Adipocyte (in vitro differentiated cells): Measurements from ENCODE around the gene SUMO2.
"Not testable (repeated sequence)": the region's sequence is repeated elsewhere in the genome, so short reads cannot be mapped to it uniquely, and the experiment has no call there.

ENCODE experiments used
- DNase-seq: peaks from one replicate; pipeline ENCODE4 v3.0.0-alpha.2; 2015; ENCODE audit warnings: low read depth
- H3K27me3 ChIP-seq: replicated peaks from 2 replicates; pipeline ENCODE4 v1.7.0; 2013; ENCODE audit warnings: mild to moderate bottlenecking, low read length, moderate library complexity; ENCODE audit not compliant: control insufficient read depth, insufficient read depth
- H3K36me3 ChIP-seq: 2 replicates; pipeline ENCODE4 v1.7.0; 2013; ENCODE audit warnings: low read length, mild to moderate bottlenecking, moderate library complexity; ENCODE audit not compliant: control insufficient read depth, insufficient read depth, severe bottlenecking
- H3K4me1 ChIP-seq: 2 replicates; pipeline ENCODE4 v1.7.0; 2013; ENCODE audit warnings: mild to moderate bottlenecking, low read length, moderate library complexity; ENCODE audit not compliant: control insufficient read depth, insufficient read depth
- H3K4me3 ChIP-seq: 2 replicates; pipeline ENCODE4 v1.7.0; 2013; ENCODE audit warnings: mild to moderate bottlenecking, low read length, moderate library complexity
- H3K9ac ChIP-seq: 2 replicates; pipeline ENCODE4 v1.7.0; 2013; ENCODE audit warnings: mild to moderate bottlenecking, low read length, moderate library complexity
- H3K9me3 ChIP-seq: 2 replicates; pipeline ENCODE4 v1.7.0; 2013; ENCODE audit warnings: mild to moderate bottlenecking, low read length, moderate library complexity; ENCODE audit not compliant: control insufficient read depth

SUMO2 gene

GRCh38 chr17:75128694-75129505 lies 53.9 kb downstream of the SUMO2 start:
- peaks cover 13% of the 10 kb centered on the region for H3K36me3 ChIP-seq
- H3K9ac ChIP-seq: no peak overlapping the region
- H3K27me3 ChIP-seq: no peaks in the 10 kb centered on the region
- H3K4me1 ChIP-seq: peaks cover 11% of the 10 kb centered on the region
- H3K4me3 ChIP-seq: no peak overlapping the region
- H3K9me3 ChIP-seq: no peaks in the 10 kb centered on the region
- DNase-seq: no peak

GRCh38 chr17:75127936-75128335 lies 54.8 kb downstream of the SUMO2 start:
- H3K36me3 ChIP-seq: peaks cover 13% of the 10 kb centered on the region
- H3K4me3 ChIP-seq, DNase-seq, H3K27me3 ChIP-seq, H3K9ac ChIP-seq, H3K9me3 ChIP-seq: not testable (repeated sequence)
- H3K4me1 ChIP-seq: peaks cover 11% of the 10 kb centered on the region

- H3K27me3 ChIP-seq: no peaks in the 10 kb centered on the region
- H3K9ac ChIP-seq: no peak overlapping the region
- peaks cover 13% of the 10 kb centered on the region for H3K36me3 ChIP-seq
- H3K4me3 ChIP-seq: no peak overlapping the region
- no peaks in the 10 kb centered on the region for H3K9me3 ChIP-seq
- H3K4me1 ChIP-seq: peaks cover 10% of the 10 kb centered on the region
- DNase-seq: no peak
Observed at GRCh38 chr17:75126954-75127353, 55.8 kb downstream of the SUMO2 start.

- no peak overlapping the region for H3K9ac ChIP-seq
- no peaks in the 10 kb centered on the region for H3K9me3 ChIP-seq
- no peak for DNase-seq
- H3K4me1 ChIP-seq: peaks cover 7% of the 10 kb centered on the region
- no peak overlapping the region for H3K4me3 ChIP-seq
- H3K36me3 ChIP-seq: peaks cover 16% of the 10 kb centered on the region
- H3K27me3 ChIP-seq: no peaks in the 10 kb centered on the region
Observed at GRCh38 chr17:75125984-75126383, 56.8 kb downstream of the SUMO2 start.

- Histone ChIP-seq H3K4me1 (no peaks in the 10 kb centered on the region), H3K36me3 (peaks cover 14% of the 10 kb centered on the region), H3K9ac (no peak overlapping the region), H3K9me3 (no peaks in the 10 kb centered on the region), H3K4me3 (no peak overlapping the region), H3K27me3 (no peaks in the 10 kb centered on the region)
- no peak for DNase-seq
Observed at GRCh38 chr17:75124819-75125162, 58.0 kb downstream of the SUMO2 start.

- no peak overlapping the region for H3K4me3 ChIP-seq
- no peak overlapping the region for H3K9ac ChIP-seq
- H3K4me1 ChIP-seq: no peaks in the 10 kb centered on the region
- no peaks in the 10 kb centered on the region for H3K27me3 ChIP-seq
- peaks cover 9% of the 10 kb centered on the region for H3K36me3 ChIP-seq
- no peaks in the 10 kb centered on the region for H3K9me3 ChIP-seq
- no peak for DNase-seq
Observed at GRCh38 chr17:75124041-75124818, 58.5 kb downstream of the SUMO2 start.

- no peaks in the 10 kb centered on the region for H3K9me3 ChIP-seq
- no peak for DNase-seq
Observed at GRCh38 chr17:75118307-75118706, 64.5 kb downstream of the SUMO2 start.

GRCh38 chr17:75116737-75117136 lies 66.0 kb downstream of the SUMO2 start:
- peaks cover 24% of the 10 kb centered on the region for H3K4me1 ChIP-seq
- H3K36me3 ChIP-seq: peaks cover 11% of the 10 kb centered on the region
- H3K9ac ChIP-seq: no peak overlapping the region
- H3K9me3 ChIP-seq: no peaks in the 10 kb centered on the region
- no peaks in the 10 kb centered on the region for H3K27me3 ChIP-seq
- no peak overlapping the region for H3K4me3 ChIP-seq
- DNase-seq: no peak

More at GRCh38 chr17:75118307-75118706, 64.5 kb downstream of the SUMO2 start:
- H3K27me3 ChIP-seq: no peaks in the 10 kb centered on the region
- H3K4me1 ChIP-seq: peaks cover 24% of the 10 kb centered on the region
- H3K4me3 ChIP-seq: no peak overlapping the region
- H3K36me3 ChIP-seq: peaks cover 11% of the 10 kb centered on the region
- no peak overlapping the region for H3K9ac ChIP-seq
